Osteocyte (in vitro differentiated cells): ENCODE measurements around the gene RAD51B. TPM values are rescaled to one million over a fixed set of nuclear protein-coding genes. Genes with fewer than 3 reads are reported as not detected.

Source experiments
- DNase-seq: peaks from one replicate; pipeline ENCODE4 v3.0.0; 2021; ENCODE audit warnings: mixed read lengths; ENCODE audit not compliant: unreplicated experiment; ENCODE audit errors: extremely low spot score
- H3K27ac Mint-ChIP-seq: one replicate; pipeline ENCODE4 v1.8.0; 2021; ENCODE audit warnings: mild to moderate bottlenecking, mixed read lengths; ENCODE audit not compliant: unreplicated experiment
- H3K27me3 Mint-ChIP-seq: one replicate; pipeline ENCODE4 v1.8.0; 2021; ENCODE audit warnings: mixed read lengths; ENCODE audit not compliant: unreplicated experiment
- H3K36me3 Mint-ChIP-seq: one replicate; pipeline ENCODE4 v1.8.0; 2021; ENCODE audit warnings: mixed read lengths; ENCODE audit not compliant: unreplicated experiment
- H3K4me1 Mint-ChIP-seq: one replicate; pipeline ENCODE4 v1.8.0; 2021; ENCODE audit warnings: mixed read lengths; ENCODE audit not compliant: unreplicated experiment
- H3K4me3 Mint-ChIP-seq: one replicate; pipeline ENCODE4 v1.8.0; 2021; ENCODE audit warnings: mild to moderate bottlenecking, moderate library complexity, mixed read lengths; ENCODE audit not compliant: unreplicated experiment
- H3K9me3 Mint-ChIP-seq: one replicate; pipeline ENCODE4 v1.8.0; 2021; ENCODE audit warnings: mixed read lengths; ENCODE audit not compliant: unreplicated experiment
- total RNA-seq: library from RNA; stranded (reverse); gene quantifications from 2 replicates; pipeline ENCODE4 v1.2.1, GENCODE V29; 2021
- TF ChIP-seq, protein P1 (sequence below): fragments of 200-600 bp; sonication (generic); IDR thresholded peaks from 2 replicates; pipeline ENCODE4 v1.5.0; 2021; ENCODE audit warnings: antibody characterized with exemption, mild to moderate bottlenecking, moderate library complexity

Gene RAD51B
- total RNA-seq, 1 donor from 2014 or later = 12.7 TPM

DNA sequence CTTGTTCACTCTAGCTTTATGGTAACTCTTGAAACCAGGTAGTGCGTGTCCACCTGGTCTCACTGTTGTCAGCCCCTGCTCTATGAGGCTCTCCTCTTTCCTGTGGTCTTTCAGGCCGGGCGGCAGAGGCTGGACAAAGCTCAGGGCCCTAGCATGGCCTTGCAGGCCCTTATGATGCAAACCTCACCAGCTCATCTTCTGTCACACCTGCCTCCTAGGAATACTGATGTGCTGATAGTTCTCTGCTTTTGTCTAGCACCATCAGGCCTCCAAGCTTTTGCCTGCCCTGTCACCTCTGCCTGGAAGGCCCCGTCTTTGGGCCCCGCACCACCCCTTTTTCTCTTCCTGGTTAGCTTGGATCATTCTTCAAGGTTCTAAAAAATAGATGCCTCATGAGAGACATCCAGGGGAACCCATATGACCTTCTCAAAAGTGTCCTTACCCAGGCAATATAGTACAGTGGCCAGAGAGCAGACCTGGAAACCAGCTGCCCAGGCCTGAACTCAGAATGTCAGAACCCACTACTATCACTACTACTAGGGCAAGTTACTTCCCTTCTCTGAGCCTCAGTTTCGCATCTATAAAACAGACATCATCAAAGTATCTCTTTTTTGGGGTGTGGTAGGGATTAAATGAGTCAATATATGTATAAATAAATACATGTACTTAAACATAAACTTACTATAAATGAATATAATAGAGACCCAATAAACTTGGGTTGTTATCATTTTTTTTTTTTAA is 881.6 kb downstream of the RAD51B start:
- H3K4me1 Mint-ChIP-seq = peaks cover 15% of the 10 kb centered on the region
- no peaks in the 10 kb centered on the region for H3K27me3 Mint-ChIP-seq
- H3K4me3 Mint-ChIP-seq = no peak overlapping the region
- no peak overlapping the region for H3K27ac Mint-ChIP-seq
- H3K36me3 Mint-ChIP-seq = no peaks in the 10 kb centered on the region
- no peaks in the 10 kb centered on the region for H3K9me3 Mint-ChIP-seq
- no peak for DNase-seq
- TF ChIP-seq, protein P1, sequence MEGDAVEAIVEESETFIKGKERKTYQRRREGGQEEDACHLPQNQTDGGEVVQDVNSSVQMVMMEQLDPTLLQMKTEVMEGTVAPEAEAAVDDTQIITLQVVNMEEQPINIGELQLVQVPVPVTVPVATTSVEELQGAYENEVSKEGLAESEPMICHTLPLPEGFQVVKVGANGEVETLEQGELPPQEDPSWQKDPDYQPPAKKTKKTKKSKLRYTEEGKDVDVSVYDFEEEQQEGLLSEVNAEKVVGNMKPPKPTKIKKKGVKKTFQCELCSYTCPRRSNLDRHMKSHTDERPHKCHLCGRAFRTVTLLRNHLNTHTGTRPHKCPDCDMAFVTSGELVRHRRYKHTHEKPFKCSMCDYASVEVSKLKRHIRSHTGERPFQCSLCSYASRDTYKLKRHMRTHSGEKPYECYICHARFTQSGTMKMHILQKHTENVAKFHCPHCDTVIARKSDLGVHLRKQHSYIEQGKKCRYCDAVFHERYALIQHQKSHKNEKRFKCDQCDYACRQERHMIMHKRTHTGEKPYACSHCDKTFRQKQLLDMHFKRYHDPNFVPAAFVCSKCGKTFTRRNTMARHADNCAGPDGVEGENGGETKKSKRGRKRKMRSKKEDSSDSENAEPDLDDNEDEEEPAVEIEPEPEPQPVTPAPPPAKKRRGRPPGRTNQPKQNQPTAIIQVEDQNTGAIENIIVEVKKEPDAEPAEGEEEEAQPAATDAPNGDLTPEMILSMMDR = no peak

DNA sequence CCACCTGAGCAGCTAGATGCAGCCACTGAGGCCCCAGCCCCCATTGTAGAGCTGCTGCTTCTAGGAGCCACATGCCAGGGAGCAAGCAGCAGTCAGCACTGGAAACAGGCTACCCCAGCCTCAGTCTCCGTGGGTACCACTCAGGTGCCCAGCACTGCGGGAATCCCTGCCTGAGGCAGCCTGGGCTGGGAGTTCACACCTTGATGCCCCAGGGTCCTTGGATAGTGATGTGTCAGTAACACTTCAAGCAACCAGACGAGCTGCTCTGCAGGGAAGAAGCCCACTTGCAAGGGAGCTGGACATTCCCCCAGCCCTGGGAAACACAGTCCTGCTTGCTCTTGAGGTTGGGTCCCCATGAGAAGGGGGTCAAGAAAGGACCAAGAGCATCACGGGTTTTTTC is 882.6 kb downstream of the RAD51B start:
- H3K27me3 Mint-ChIP-seq = no peaks in the 10 kb centered on the region
- no peaks in the 10 kb centered on the region for H3K9me3 Mint-ChIP-seq
- no peak overlapping the region for H3K4me3 Mint-ChIP-seq
- no peak overlapping the region for H3K27ac Mint-ChIP-seq
- TF ChIP-seq, protein P1 = no peak
- H3K36me3 Mint-ChIP-seq = no peaks in the 10 kb centered on the region
- no peak for DNase-seq
- peaks cover 19% of the 10 kb centered on the region for H3K4me1 Mint-ChIP-seq

DNA sequence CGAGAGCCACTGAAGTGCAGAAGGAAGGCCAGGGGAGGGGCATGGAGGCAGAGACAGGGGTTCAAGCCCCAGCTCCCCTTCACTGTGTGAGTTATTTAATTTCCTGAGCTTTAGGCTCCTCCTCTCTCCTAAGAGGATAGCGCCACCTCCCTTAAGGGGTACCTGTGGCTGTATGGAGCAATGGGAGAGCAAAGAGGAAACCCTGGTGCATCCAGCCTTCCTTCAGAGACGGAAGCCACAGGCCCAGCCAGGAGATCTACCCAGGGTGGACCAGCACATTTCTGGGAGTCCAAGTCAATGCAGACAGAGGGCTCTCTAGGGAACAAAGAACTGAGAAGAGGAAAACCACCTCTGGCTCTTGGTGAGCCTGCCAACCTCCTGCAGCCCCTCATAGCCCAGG is 883.0 kb downstream of the RAD51B start:
- Mint-ChIP-seq H3K4me1 (peaks cover 24% of the 10 kb centered on the region), H3K27me3 (no peaks in the 10 kb centered on the region), H3K27ac (no peak overlapping the region), H3K4me3 (no peak overlapping the region), H3K36me3 (no peaks in the 10 kb centered on the region), H3K9me3 (no peaks in the 10 kb centered on the region)
- TF ChIP-seq, protein P1 = no peak
- DNase-seq = no peak

DNA sequence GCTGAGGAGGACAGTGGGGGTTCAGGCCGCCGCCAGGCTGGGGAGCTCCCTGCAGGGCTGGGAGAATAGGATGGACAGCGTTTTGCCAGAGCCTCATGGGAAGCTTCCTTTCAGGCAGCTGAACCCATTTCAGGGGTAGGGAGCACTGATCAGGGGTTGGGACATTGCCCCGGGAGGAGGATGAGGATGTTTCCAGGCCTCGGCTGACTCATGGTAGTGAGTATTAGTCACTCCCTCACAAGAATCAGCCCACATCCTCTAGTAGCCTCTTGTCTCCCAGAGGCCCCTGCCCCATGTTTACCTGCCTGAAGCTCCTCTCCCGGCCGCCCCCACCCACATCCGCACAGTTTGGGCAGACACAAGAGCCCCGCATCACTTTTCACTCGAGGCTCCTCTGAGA is 883.5 kb downstream of the RAD51B start:
- Mint-ChIP-seq H3K4me3 (no peak overlapping the region), H3K9me3 (no peaks in the 10 kb centered on the region), H3K27me3 (no peaks in the 10 kb centered on the region), H3K4me1 (peaks cover 25% of the 10 kb centered on the region), H3K36me3 (no peaks in the 10 kb centered on the region), H3K27ac (no peak overlapping the region)
- no peak for DNase-seq
- TF ChIP-seq, protein P1 = no peak

DNA sequence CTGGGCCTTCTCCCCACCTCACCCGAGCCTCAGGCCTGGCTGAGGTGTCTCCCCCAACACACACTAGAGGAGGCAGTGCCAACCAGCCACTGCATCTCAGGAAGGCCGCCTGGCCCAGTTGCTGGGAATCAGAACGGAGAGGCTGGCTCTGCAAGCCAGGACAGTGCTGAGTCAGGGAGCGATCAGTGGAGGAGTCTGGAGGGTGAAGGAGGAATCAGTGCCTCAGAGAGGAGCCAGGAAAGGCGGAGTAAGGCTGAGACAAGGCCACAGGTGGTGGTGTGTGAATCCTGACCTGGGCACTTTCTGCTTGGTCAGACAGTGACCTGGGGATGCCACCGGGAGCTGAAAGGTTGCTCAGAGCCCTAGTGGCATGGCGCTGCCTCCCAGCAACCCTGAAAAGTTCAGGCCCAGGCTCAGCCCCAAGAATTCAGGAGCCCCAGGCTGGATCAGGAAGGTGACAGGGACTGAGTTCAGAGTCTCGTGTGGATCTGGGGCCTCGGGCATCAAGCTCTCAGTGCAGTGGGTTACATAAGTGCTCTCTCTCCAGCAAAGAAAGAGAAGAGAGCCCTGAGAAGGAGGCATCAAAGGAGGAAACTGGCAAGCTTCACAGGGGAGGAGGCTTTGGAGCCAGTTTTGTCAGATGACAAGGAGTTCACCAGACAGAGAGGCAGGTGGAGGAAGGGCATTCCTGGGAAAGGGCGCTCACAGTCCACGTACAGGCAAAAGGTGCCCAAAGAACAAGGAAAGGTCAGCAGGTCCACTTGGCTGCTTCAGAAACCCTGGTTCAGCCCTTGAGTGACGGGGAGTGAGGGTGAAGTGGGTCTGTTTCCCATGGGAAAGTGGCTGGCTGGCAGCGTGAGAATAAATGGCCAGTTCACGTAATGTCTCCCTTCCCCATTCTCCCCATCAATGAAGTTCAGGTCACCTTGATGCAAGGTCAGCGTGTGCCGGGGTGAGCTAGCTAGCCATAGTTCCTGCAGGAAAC is 885.4 kb downstream of the RAD51B start:
- Mint-ChIP-seq H3K27me3 (no peaks in the 10 kb centered on the region), H3K9me3 (no peaks in the 10 kb centered on the region), H3K4me1 (peaks cover 25% of the 10 kb centered on the region), H3K27ac (no peak overlapping the region), H3K36me3 (no peaks in the 10 kb centered on the region), H3K4me3 (no peak overlapping the region)
- TF ChIP-seq, protein P1 = no peak
- no peak for DNase-seq
